PC-9 (cell line): Measurements from ENCODE around the gene RAP1B.

Source experiments
- EZH2 ChIP-seq: fragments of 200-600 bp; sonication (generic); IDR thresholded peaks from 2 replicates; pipeline ENCODE4 v1.8.0; 2017; ENCODE audit warnings: antibody characterized with exemption, low read depth
- TF ChIP-seq, protein P1 (sequence below): fragments of 200-600 bp; sonication (generic); conservative IDR thresholded peaks from 2 replicates; pipeline ENCODE4 v1.6.1; 2017; ENCODE audit warnings: mixed run types, antibody characterized with exemption, mild to moderate bottlenecking, moderate library complexity

DNA sequence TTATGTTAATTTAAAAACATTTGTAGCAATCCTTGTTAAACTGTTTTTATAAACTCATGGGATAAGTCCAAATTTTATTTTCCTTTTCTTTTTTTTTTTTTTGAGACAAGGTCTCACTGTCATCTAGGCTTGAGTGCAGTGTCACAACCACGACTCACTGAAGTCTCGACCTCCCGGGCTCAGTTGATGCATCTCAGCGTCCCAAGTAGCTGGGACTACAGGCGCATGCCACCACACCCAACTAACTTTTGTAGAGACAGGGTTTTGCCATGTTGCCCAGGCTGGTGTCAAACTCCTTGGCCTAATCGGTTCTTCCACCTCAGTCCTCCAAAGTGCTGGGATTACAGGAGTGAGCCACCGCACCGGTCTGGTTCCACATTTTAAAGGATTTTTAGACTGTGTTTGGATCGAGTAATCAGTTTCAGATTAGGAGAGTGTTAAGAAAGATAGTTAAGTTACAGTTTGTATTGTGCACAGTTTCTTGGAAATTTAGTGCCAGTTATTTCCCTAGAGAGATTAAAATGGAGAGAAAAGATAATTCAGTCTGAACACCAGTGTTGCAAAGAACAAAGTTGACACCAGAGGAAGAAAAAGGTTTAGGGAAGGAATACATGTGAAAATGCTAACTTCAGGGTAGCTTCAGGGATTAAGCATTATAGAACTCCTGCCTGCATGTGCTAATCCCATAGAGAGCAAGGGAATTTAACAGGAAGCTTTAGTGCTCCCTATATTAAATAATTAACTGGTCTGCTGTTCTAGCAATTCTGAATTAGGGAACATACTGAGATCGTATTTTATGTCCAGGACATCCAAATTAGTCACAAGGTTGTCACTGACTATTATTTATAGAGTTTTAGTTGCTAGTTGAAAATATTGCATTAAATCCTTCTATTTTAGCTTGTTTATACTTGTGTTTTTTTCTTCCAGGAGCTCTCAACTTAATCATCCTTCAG, 10.1 kb downstream of the RAP1B start:
- TF ChIP-seq, protein P1, sequence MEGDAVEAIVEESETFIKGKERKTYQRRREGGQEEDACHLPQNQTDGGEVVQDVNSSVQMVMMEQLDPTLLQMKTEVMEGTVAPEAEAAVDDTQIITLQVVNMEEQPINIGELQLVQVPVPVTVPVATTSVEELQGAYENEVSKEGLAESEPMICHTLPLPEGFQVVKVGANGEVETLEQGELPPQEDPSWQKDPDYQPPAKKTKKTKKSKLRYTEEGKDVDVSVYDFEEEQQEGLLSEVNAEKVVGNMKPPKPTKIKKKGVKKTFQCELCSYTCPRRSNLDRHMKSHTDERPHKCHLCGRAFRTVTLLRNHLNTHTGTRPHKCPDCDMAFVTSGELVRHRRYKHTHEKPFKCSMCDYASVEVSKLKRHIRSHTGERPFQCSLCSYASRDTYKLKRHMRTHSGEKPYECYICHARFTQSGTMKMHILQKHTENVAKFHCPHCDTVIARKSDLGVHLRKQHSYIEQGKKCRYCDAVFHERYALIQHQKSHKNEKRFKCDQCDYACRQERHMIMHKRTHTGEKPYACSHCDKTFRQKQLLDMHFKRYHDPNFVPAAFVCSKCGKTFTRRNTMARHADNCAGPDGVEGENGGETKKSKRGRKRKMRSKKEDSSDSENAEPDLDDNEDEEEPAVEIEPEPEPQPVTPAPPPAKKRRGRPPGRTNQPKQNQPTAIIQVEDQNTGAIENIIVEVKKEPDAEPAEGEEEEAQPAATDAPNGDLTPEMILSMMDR, result no peak
- TF ChIP-seq EZH2, result no peak
